K562 (cell line): Measurements from ENCODE around the gene CACNA2D3. TPM values are rescaled to one million over a fixed set of nuclear protein-coding genes. Genes with fewer than 3 reads are reported as not detected.

Experiments used
- ATAC-seq: fragments of 200-7000 bp; cut with Tn5 transposase; 3 replicates; pipeline ENCODE4 v1.9.1; 2020; ENCODE audit warnings: moderate library complexity
- BruUV-seq: library from RNA; stranded (reverse); fragments of 400-500 nt; replicated peaks from 2 replicates; lab custom pipeline; 2021; lab: Mats Ljungman, UMichigan
- CTCF ChIA-PET: fragments of 300-600 bp; formaldehyde crosslinking; extraction: SDS; loops from one replicate; lab custom pipeline; 2021; ENCODE audit warnings: low intra/inter-chr PET ratio; lab: Yijun Ruan, JAX
- POLR2A ChIA-PET: fragments of 300-600, 350-650 bp; sonication (Branson Sonifier 250); formaldehyde crosslinking; extraction: SDS; loops from one replicate; lab custom pipeline; 2021; ENCODE audit warnings: antibody characterized with exemption, inconsistent platforms; lab: Yijun Ruan, JAX
- DNase-seq, 4 experiments: peaks; one replicate each; pipeline versions ENCODE4 v3.0.0 to v3.0.0-alpha.2; 2011 to 2018; ENCODE audit warnings: low spot score in 3 of 4, mixed read lengths in 3 of 4; ENCODE audit errors: extremely low read depth in 1 of 4
- FAIRE-seq: peaks from 2 replicates; lab custom pipeline; 2011; peaks lifted over from hg19 to GRCh38; lab: Jason Lieb, UNC
- H2AFZ ChIP-seq: 2 replicates; pipeline ENCODE4 v1.6.0; 2011; ENCODE audit warnings: low read depth, low read length, control low read depth, inconsistent platforms
- H3K27ac ChIP-seq: fragments of 200-600 bp; 3 replicates; pipeline ENCODE4 v1.8.0; 2011; ENCODE audit warnings: low read depth, mild to moderate bottlenecking, control low read depth, inconsistent platforms, low read length, moderate library complexity, mixed read lengths; ENCODE audit errors: extremely low read depth
- H3K27me3 ChIP-seq, 2 experiments: fragments of 300-600 bp in 1 of 2; 2 replicates in 1 of 2; 3 replicates in 1 of 2; pipeline versions ENCODE4 v1.6.0 to v1.8.0; 2011; ENCODE audit warnings: inconsistent platforms in 2 of 2, low read length in 2 of 2, mild to moderate bottlenecking in 1 of 2, mixed read lengths in 1 of 2, moderate library complexity in 1 of 2; ENCODE audit not compliant: control insufficient read depth in 2 of 2, insufficient read depth in 2 of 2
- H3K36me3 ChIP-seq: fragments of 300-600 bp; 3 replicates; pipeline ENCODE4 v1.8.0; 2011; ENCODE audit warnings: mild to moderate bottlenecking, low read length, inconsistent platforms; ENCODE audit not compliant: control insufficient read depth, insufficient read depth
- H3K4me1 ChIP-seq, 2 experiments: fragments of 200-600 bp in 1 of 2; replicated peaks in 1 of 2; 2 replicates in 1 of 2; 3 replicates in 1 of 2; pipeline versions ENCODE4 v1.5.1 to v1.8.0; 2011; ENCODE audit warnings: inconsistent platforms in 2 of 2, low read length in 2 of 2, mild to moderate bottlenecking in 1 of 2, mixed read lengths in 1 of 2, moderate library complexity in 1 of 2; ENCODE audit not compliant: control insufficient read depth in 2 of 2, insufficient read depth in 2 of 2
- H3K4me2 ChIP-seq: 2 replicates; pipeline ENCODE4 v1.6.1; 2011; ENCODE audit warnings: low read length, control low read depth, inconsistent platforms, mixed read lengths; ENCODE audit not compliant: insufficient read depth
- H3K4me3 ChIP-seq: fragments of 200-600 bp; sonication (generic), shearing (Covaris generic); 2 replicates; pipeline ENCODE4 v1.5.1; 2016; ENCODE audit warnings: control low read depth, inconsistent platforms
- H3K79me2 ChIP-seq: fragments of 200-600 bp; 3 replicates; pipeline ENCODE4 v1.8.0; 2011; ENCODE audit warnings: low read length, inconsistent platforms; ENCODE audit not compliant: control insufficient read depth, insufficient read depth
- H3K9ac ChIP-seq, 2 experiments: 2 replicates each; pipeline versions ENCODE4 v1.6.0 to v1.6.1; 2011; ENCODE audit warnings: low read depth in 2 of 2, low read length in 2 of 2, control low read depth in 1 of 2, inconsistent platforms in 1 of 2, mild to moderate bottlenecking in 1 of 2, mixed read lengths in 1 of 2; ENCODE audit not compliant: insufficient read depth in 1 of 2
- H3K9me1 ChIP-seq: one replicate; pipeline ENCODE4 v1.6.0; 2011; ENCODE audit warnings: inconsistent platforms, mild to moderate bottlenecking, low read length, moderate library complexity; ENCODE audit not compliant: control insufficient read depth, insufficient read depth
- H3K9me3 ChIP-seq: replicated peaks from 2 replicates; pipeline ENCODE4 v1.5.1; 2011; ENCODE audit warnings: low read depth, low read length, inconsistent platforms; ENCODE audit not compliant: control insufficient read depth, insufficient read depth
- H4K20me1 ChIP-seq: replicated peaks from 2 replicates; pipeline ENCODE4 v1.6.1; 2011; ENCODE audit warnings: low read length, inconsistent platforms, mixed read lengths; ENCODE audit not compliant: control insufficient read depth, insufficient read depth
- E2F3 ChIP-seq: fragments of 250-450 bp; sonication (Bioruptor Pico); IDR thresholded peaks from 2 replicates; pipeline ENCODE4 v1.4.0; 2020; ENCODE audit warnings: mild to moderate bottlenecking
- ELF2 ChIP-seq: fragments of 250-450 bp; sonication (Bioruptor Pico); IDR thresholded peaks from 2 replicates; pipeline ENCODE4 v1.5.0; 2021; ENCODE audit warnings: mild to moderate bottlenecking
- EWSR1 ChIP-seq: fragments of 450-650 bp; IDR thresholded peaks from 2 replicates; pipeline ENCODE4 v1.6.1; 2018; ENCODE audit warnings: borderline replicate concordance, mild to moderate bottlenecking, low read depth, moderate library complexity; ENCODE audit not compliant: partially characterized antibody
- IFI16 ChIP-seq: fragments of 250-450 bp; sonication (Bioruptor Pico); IDR thresholded peaks from 2 replicates; pipeline ENCODE4 v2.1.2; 2022; ENCODE audit warnings: mild to moderate bottlenecking, inconsistent platforms
- KDM5B ChIP-seq: fragments of 200-600 bp; sonication (generic); IDR thresholded peaks from 2 replicates; pipeline ENCODE4 v1.6.1; 2012; ENCODE audit warnings: low read depth, mild to moderate bottlenecking, moderate library complexity, low read length, control low read depth, inconsistent platforms; ENCODE audit not compliant: insufficient replicate concordance
- NFE2 ChIP-seq: IDR thresholded peaks from 2 replicates; pipeline ENCODE4 v1.6.1; 2014; ENCODE audit warnings: antibody characterized with exemption, low read depth
- NUFIP1 ChIP-seq: fragments of 450-650 bp; IDR thresholded peaks from 2 replicates; pipeline ENCODE4 v1.6.1; 2018; ENCODE audit not compliant: partially characterized antibody
- SLC30A9 ChIP-seq: fragments of 250-450 bp; sonication (Bioruptor Pico); IDR thresholded peaks from 2 replicates; pipeline ENCODE4 v1.8.0; 2022; ENCODE audit warnings: mild to moderate bottlenecking, moderate library complexity
- ZFP1 ChIP-seq: fragments of 450-650 bp; formaldehyde crosslinking; IDR thresholded peaks from 2 replicates; pipeline ENCODE4 v1.4.0; 2020; ENCODE audit warnings: mild to moderate bottlenecking, mixed read lengths
- ZFPM2 ChIP-seq: fragments of 250-450 bp; sonication (Bioruptor Pico); IDR thresholded peaks from 2 replicates; pipeline ENCODE4 v1.5.1; 2022; ENCODE audit warnings: mild to moderate bottlenecking
- ZNF124 ChIP-seq: sonication (generic); formaldehyde crosslinking; IDR thresholded peaks from 2 replicates; pipeline ENCODE4 v1.8.1; 2022; ENCODE audit warnings: missing genetic modification reagents
- ZNF134 ChIP-seq: fragments of 250-450 bp; sonication (Bioruptor Pico); conservative IDR thresholded peaks from 2 replicates; pipeline ENCODE4 v1.4.0; 2020
- ZNF232 ChIP-seq: sonication (generic); formaldehyde crosslinking; IDR thresholded peaks from 2 replicates; pipeline ENCODE4 v1.8.0; 2022; ENCODE audit warnings: mild to moderate bottlenecking, missing genetic modification reagents
- ZNF57 ChIP-seq: fragments of 450-650 bp; formaldehyde crosslinking; IDR thresholded peaks from 2 replicates; pipeline ENCODE4 v1.4.0; 2020; ENCODE audit warnings: mild to moderate bottlenecking, moderate library complexity
- ZZZ3 ChIP-seq: fragments of 450-650 bp; IDR thresholded peaks from 2 replicates; pipeline ENCODE4 v1.6.1; 2016; ENCODE audit warnings: antibody characterized with exemption, mild to moderate bottlenecking, moderate library complexity
- WGBS: fragments of 100-300 bp; shearing (Covaris generic); methylation state at CpG from one replicate; pipeline ENCODE4 v1.1.6; 2016; ENCODE audit warnings: low coverage, mixed read lengths; ENCODE audit not compliant: insufficient coverage; ENCODE audit errors: missing lambda C conversion rate; 5-methylcytosine and 5-hydroxymethylcytosine counted together
- in situ Hi-C: fragments of 300-500 bp; cut with MboI; formaldehyde crosslinking; loops from 4 replicates; pipeline ENCODE4 v1.15.0; 2018; ENCODE audit warnings: inconsistent platforms, mixed read lengths
- intact Hi-C: fragments of 100-400 bp; cut with micrococcal nuclease; formaldehyde crosslinking; loops from 2 replicates; pipeline ENCODE4 v1.14.2; 2022
- polyA plus RNA-seq, 8 experiments: library from polyadenylated mRNA; depleted of rRNA in 4 of 8; stranded (reverse) in 5 of 8; unstranded in 3 of 8; fragments of >200 nt; fragmentation: Nextera tagmentation in 2 of 8; fragmentation: Illumina TruSeq in 1 of 8; extraction: Ambion mirVana in 2 of 8; extraction: Trizol in 1 of 8; gene quantifications; 2 replicates each; pipeline versions ENCODE4 v1.2.1 to v1.2.3, GENCODE V29; 2011 to 2014; ENCODE audit warnings: inconsistent platforms in 1 of 8, missing spikeins in 1 of 8
- total RNA-seq, 7 experiments: library from RNA; depleted of rRNA in 6 of 7; stranded (reverse); fragments of >200 nt in 6 of 7; fragmentation: Illumina TruSeq in 2 of 7; extraction: Trizol in 2 of 7; gene quantifications; 2 replicates each; pipeline versions ENCODE4 v1.2.1 to v1.2.3, GENCODE V29; 2011 to 2021; ENCODE audit warnings: low replicate concordance in 1 of 7
- TF ChIP-seq, protein P1 (sequence below), 2 experiments: IDR thresholded peaks in 1 of 2; conservative IDR thresholded peaks in 1 of 2; 2 replicates each; pipeline ENCODE4 v1.6.1; 2016; ENCODE audit warnings: low read depth in 2 of 2, mild to moderate bottlenecking in 1 of 2, missing compliant biosample characterization in 1 of 2, missing genetic modification characterization in 1 of 2, moderate library complexity in 1 of 2

The CACNA2D3 gene
- total and polyA plus RNA-seq, 9 of the 15 experiments (the other 6 are each of a cell fraction or from before 2014, with no cell fraction given), result 0.01 TPM; not detected in 8

DNA sequence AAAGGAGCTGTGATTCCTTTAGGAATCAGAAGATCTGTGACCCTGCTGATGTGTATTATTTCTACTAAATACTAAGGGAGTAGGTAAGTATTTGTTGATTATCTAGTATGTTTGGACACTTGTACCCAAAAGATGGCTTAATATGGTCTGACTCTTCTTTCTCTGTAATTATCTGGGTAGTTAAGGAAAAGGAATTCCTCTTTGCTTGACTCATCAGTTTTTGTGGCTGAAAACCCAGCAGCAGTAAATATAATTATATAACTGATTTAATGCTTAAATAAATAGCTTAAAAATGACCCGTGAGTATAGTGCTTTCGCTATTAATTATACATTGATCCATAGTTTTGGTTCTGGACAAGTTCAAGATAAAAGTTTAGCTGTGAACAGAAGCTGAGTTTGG is 649.7 kb downstream of the CACNA2D3 start:
- no peaks in the 10 kb centered on the region for H3K4me1 ChIP-seq
- intact Hi-C loops, result no loop called here

More for the DNA sequence above, 649.7 kb downstream of the CACNA2D3 start:
- Histone ChIP-seq H3K27ac (no peak overlapping the region), H4K20me1 (no peaks in the 10 kb centered on the region), H3K4me3 (no peak overlapping the region), H3K9ac (no peak overlapping the region), H3K9me3 (no peaks in the 10 kb centered on the region), H2AFZ (no peak overlapping the region), H3K27me3 (no peaks in the 10 kb centered on the region; a peak in 1 of 5 replicates), H3K36me3 (no peaks in the 10 kb centered on the region), H3K9me1 (no peaks in the 10 kb centered on the region), H3K4me2 (no peak overlapping the region), H3K79me2 (no peaks in the 10 kb centered on the region)
- CTCF ChIA-PET, result no interaction called here
- POLR2A ChIA-PET, result no interaction called here
- DNase-seq (no peak), ATAC-seq (no peak), FAIRE-seq (no peak)
- whole genome bisulfite sequencing, result 7% methylated on average over 2 of the region's 2 CpGs
- no TSS peak for BruUV-seq
- in situ Hi-C loops, result no loop called here
- TF ChIP-seq ZZZ3 (no peak), ZNF134 (CRISPR knock-in tag) (no peak), ELF2 (no peak), E2F3 (no peak), KDM5B (no peak), IFI16 (CRISPR knock-in tag) (no peak), ZNF124 (CRISPR knock-in tag) (no peak), NFE2 (no peak), NUFIP1 (no peak), EWSR1 (no peak), ZNF232 (no peak), SLC30A9 (CRISPR knock-in tag) (no peak), ZFP1 (CRISPR knock-in tag) (no peak), ZNF57 (CRISPR knock-in tag) (no peak), ZFPM2 (CRISPR knock-in tag) (no peak)
- TF ChIP-seq, protein P1, sequence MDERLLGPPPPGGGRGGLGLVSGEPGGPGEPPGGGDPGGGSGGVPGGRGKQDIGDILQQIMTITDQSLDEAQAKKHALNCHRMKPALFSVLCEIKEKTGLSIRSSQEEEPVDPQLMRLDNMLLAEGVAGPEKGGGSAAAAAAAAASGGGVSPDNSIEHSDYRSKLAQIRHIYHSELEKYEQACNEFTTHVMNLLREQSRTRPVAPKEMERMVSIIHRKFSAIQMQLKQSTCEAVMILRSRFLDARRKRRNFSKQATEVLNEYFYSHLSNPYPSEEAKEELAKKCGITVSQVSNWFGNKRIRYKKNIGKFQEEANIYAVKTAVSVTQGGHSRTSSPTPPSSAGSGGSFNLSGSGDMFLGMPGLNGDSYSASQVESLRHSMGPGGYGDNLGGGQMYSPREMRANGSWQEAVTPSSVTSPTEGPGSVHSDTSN (CRISPR knock-in tag; IDR thresholded peaks at IDR 0.05; ENCODE audit: low read depth), result no peak
- TF ChIP-seq, protein P1 (tag; conservative IDR thresholded peaks at IDR 0.05; ENCODE audit: low read depth), result no peak
